ENCODE measurements around the gene BRAT1. TPM values are rescaled to one million over a fixed set of nuclear protein-coding genes. Genes with fewer than 3 reads are reported as not detected.

Gene BRAT1
- total RNA-seq, 1 donor from 2014 or later: 53.0 TPM

GRCh38 chr7:2504128-2504888 is 51.0 kb downstream of the BRAT1 start:
- no peak for TF ChIP-seq CTCF (conservative IDR thresholded peaks at IDR 0.05; ENCODE audit: low read depth, low read length)
- H3K4me3 ChIP-seq (ENCODE audit: low read depth, low read length): no peak overlapping the region
- DNase-seq (ENCODE audit: low read depth): no peak

- no peak overlapping the region for H3K4me3 ChIP-seq (ENCODE audit: low read depth, low read length)
- DNase-seq (ENCODE audit: low read depth): no peak
- no peak for TF ChIP-seq CTCF (conservative IDR thresholded peaks at IDR 0.05; ENCODE audit: low read depth, low read length)
Measured at GRCh38 chr7:2503056-2503941, 52.0 kb downstream of the BRAT1 start.

- no peak for TF ChIP-seq CTCF (conservative IDR thresholded peaks at IDR 0.05; ENCODE audit: low read depth, low read length)
- no peak for DNase-seq (ENCODE audit: low read depth)
- no peak overlapping the region for H3K4me3 ChIP-seq (ENCODE audit: low read depth, low read length)
Measured at GRCh38 chr7:2502647-2502966, 52.7 kb downstream of the BRAT1 start.

DNA sequence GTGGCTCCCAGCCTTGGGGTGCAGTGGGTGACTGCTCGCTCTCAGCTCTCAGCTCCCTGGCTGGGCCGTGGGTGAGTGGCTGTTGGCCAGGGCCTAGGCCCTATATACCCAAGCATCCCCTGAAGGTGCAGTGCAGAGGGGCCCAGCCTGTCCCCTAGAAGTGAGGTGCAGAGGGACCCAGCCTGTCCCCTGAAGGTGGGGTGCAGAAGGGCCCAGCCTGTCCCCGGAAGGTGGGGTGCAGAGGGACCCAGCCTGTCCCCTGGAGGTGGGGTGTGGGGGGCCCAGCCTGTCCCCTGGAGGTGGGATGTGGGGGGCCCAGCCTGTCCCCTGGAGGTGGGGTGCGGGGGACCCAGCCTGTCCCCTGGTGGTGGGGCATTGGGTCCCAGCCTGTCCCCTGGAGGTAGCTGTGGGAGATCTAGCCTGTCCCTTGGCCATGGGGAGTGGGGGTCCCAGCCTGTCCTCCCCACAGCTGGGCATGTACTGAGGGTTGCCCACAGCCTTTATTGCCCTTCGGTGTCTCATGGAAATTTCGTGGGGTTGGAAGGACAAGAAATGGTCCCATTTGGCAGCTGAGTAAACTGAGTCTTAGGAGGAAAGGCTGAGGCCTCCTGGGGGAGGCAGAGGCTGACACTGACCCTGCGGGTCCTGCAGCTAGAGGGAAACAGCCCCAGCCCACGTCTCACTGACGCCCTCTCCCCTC is 53.2 kb downstream of the BRAT1 start:
- no peak for TF ChIP-seq CTCF (conservative IDR thresholded peaks at IDR 0.05; ENCODE audit: low read depth, low read length)
- DNase-seq (ENCODE audit: low read depth): no peak
- H3K4me3 ChIP-seq (ENCODE audit: low read depth, low read length): no peak overlapping the region

GRCh38 chr7:2500701-2501100 is 54.6 kb downstream of the BRAT1 start:
- DNase-seq (ENCODE audit: low read depth): no peak
- no peak overlapping the region for H3K4me3 ChIP-seq (ENCODE audit: low read depth, low read length)
- TF ChIP-seq CTCF (conservative IDR thresholded peaks at IDR 0.05; ENCODE audit: low read depth, low read length): no peak

GRCh38 chr7:2499719-2500430 is 55.4 kb downstream of the BRAT1 start:
- H3K4me3 ChIP-seq (ENCODE audit: low read depth, low read length): no peak overlapping the region
- no peak for DNase-seq (ENCODE audit: low read depth)
- no peak for TF ChIP-seq CTCF (conservative IDR thresholded peaks at IDR 0.05; ENCODE audit: low read depth, low read length)
